Mucosa of rectum (tissue), 2 donors: Measurements from ENCODE around the gene VARS2.
A peak's percentile ranks its signal among the peaks of the same experiment; 100 is the strongest.
"Not testable (repeated sequence)": the region's sequence is repeated elsewhere in the genome, so short reads cannot be mapped to it uniquely, and the experiment has no call there.

Experiments used
- H3K27ac ChIP-seq, 2 donors: one replicate each; pipeline ENCODE4 v1.7.0; 2013; ENCODE audit warnings: inconsistent platforms in 2 of 2, low read depth in 2 of 2, low read length in 2 of 2
- H3K27me3 ChIP-seq, 2 donors: one replicate each; pipeline ENCODE4 v1.7.0; 2013; ENCODE audit warnings: low read length in 2 of 2; ENCODE audit not compliant: control insufficient read depth in 2 of 2, insufficient read depth in 2 of 2
- H3K36me3 ChIP-seq, 2 donors: one replicate each; pipeline ENCODE4 v1.7.0; 2013; ENCODE audit warnings: low read length in 2 of 2; ENCODE audit not compliant: control insufficient read depth in 2 of 2, insufficient read depth in 2 of 2
- H3K4me1 ChIP-seq, 2 donors: one replicate each; pipeline ENCODE4 v1.7.0; 2013; ENCODE audit warnings: low read length in 2 of 2, mild to moderate bottlenecking in 1 of 2; ENCODE audit not compliant: control insufficient read depth in 2 of 2, insufficient read depth in 2 of 2
- H3K4me3 ChIP-seq, 2 donors: one replicate each; pipeline ENCODE4 v1.7.0; 2013; ENCODE audit warnings: low read length in 2 of 2
- H3K9ac ChIP-seq, 2 donors: one replicate each; pipeline ENCODE4 v1.7.0; 2013; ENCODE audit warnings: low read length in 2 of 2, low read depth in 1 of 2, mild to moderate bottlenecking in 1 of 2
- H3K9me3 ChIP-seq, 2 donors: one replicate each; pipeline ENCODE4 v1.7.0; 2013; ENCODE audit warnings: low read length in 2 of 2; ENCODE audit not compliant: control insufficient read depth in 2 of 2
- donor health status: healthy.
- donor health status: Normal muscosa, but diverticular disease.

VARS2 gene

DNA sequence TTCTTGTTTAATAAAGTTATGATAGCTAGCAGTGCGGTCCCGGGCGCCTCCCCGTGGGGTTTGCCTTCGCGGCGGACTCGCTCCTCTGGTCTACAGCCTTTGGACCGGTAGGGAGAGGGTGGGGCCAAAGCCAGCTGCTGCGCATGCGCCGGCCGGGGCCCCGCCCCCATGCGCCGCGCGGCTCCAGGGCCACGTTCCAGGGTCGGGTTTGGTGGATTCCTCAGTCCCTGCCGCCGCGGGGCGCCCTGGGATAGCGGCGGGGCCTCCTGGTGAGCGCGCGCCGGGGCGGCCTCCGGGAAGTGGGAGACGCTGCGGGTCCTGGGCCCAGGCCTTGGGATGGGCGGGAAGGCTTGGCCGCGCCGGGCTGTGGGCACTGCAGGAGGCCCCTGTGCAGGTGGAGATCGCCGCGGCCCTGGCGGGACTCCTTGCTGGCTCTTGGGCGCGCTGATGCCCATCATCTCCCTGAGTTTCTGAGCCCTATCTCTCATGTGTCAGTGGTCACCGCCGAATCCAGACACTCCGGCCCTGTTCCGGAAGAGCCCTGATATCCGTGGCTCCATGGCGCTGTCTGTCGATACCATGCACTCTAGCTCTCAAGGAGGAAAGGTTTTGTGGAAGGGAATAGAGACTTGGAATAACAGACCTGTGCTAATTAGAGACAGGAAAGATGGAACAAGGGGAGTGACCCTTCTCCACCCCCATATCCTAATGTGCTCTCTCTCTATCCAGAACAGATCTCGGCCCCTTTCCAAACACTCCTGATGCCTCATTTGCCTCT is at the start of gene VARS2:
Gene VARS2, plus strand, starts transcription at position 163 of the 778 bp plus-strand sequence. Its CDS starts 599 bp downstream, at position 762.
- Histone ChIP-seq H3K27me3 (no peaks in the 10 kb centered on the region), H3K9ac (peak within 1 kb of the TSS; percentile 85 to 93), H3K4me1 (peaks cover 18 to 22% of the 10 kb centered on the region in 2 donors), H3K9me3 (no peaks in the 10 kb centered on the region), H3K4me3 (peak within 1 kb of the TSS; percentile 91), H3K36me3 (peaks cover 14 to 32% of the 10 kb centered on the region in 2 donors), H3K27ac (peak within 1 kb of the TSS; percentile 89 to 90)

DNA sequence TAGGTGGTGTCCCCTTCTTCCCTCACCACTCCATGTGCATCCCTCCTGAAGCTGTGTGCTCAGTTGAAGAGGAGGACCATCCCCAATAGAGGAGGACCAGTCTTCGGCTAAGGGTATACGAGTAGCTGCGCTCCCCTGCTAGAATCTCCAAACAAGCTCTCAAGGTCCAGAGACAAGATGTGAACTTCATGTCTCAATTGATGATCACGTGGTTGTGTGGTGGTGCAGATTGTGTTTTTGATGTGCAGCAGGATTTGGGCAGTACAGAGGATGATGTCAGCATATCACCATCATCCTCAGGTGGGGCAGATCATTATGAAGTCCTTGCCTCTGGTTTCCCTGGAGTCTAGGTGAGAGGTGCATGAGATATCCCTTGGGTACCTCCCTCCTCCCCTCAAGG is 49.7 kb upstream of the VARS2 start:
- Histone ChIP-seq H3K4me3 (no peak overlapping the region), H3K27ac (no peak overlapping the region), H3K27me3 (no peaks in the 10 kb centered on the region), H3K9ac (no peak overlapping the region), H3K36me3 (no peaks in the 10 kb centered on the region), H3K9me3 (no peaks in the 10 kb centered on the region), H3K4me1 (no peaks in the 10 kb centered on the region)

- not testable (repeated sequence) for H3K9ac ChIP-seq, H3K4me3 ChIP-seq, H3K36me3 ChIP-seq, H3K27me3 ChIP-seq, H3K27ac ChIP-seq, H3K4me1 ChIP-seq, H3K9me3 ChIP-seq
Observed at GRCh38 chr6:30869241-30869749, 44.7 kb upstream of the VARS2 start.

DNA sequence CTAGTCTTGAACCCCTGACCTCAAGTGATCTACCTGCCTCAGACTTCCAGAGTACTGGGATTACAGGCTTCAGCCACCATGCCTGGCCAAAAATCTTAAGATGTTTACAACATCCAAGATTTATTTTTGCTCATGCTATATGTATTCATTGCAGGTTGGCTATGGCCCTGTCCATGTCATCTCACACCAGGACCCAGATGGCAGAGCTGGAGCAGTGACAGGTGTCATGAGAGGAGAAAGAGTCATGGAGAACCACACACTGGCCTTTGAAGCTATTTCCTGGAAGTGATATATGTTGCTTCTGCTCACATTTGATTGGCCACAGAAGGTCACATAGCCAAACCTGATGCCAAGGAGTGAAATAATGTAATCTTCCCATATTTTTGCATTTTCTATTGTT is 43.5 kb upstream of the VARS2 start:
- H3K27ac ChIP-seq, result no peak overlapping the region
- H3K9me3 ChIP-seq, result no peaks in the 10 kb centered on the region
- no peaks in the 10 kb centered on the region for H3K36me3 ChIP-seq
- no peaks in the 10 kb centered on the region for H3K27me3 ChIP-seq
- no peak overlapping the region for H3K4me3 ChIP-seq
- no peaks in the 10 kb centered on the region for H3K4me1 ChIP-seq
- no peak overlapping the region for H3K9ac ChIP-seq

- Histone ChIP-seq H3K9ac (no peak overlapping the region), H3K27me3 (no peaks in the 10 kb centered on the region), H3K36me3 (no peaks in the 10 kb centered on the region), H3K27ac (no peak overlapping the region), H3K4me1 (no peaks in the 10 kb centered on the region), H3K4me3 (no peak overlapping the region), H3K9me3 (no peaks in the 10 kb centered on the region)
Observed at GRCh38 chr6:30871592-30872183, 42.4 kb upstream of the VARS2 start.

DNA sequence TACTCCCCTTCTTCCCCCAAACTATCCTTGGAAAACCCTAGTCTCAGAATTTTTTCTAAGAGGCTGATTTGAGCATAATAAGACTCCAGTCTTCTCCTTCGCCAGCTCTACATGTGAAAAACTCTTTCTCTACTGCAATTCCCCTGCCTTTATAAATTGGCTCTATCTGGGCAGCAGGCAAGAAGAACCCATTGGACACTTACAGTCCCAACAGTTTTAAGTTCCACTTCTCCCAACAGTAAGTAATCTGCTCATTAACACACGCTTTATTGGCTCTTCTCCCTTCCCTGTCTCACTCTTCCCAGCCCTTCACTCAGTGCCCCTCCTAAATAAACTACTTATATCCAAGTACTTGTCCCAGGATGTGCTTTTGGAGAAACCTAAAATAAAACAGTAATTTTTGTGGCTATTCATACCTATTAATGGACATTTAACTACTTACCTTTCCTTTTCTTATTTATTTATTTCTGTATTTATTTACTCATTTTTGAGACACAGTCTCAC is 40.8 kb upstream of the VARS2 start:
- Histone ChIP-seq H3K27me3 (no peaks in the 10 kb centered on the region), H3K4me3 (no peak overlapping the region), H3K9ac (no peak overlapping the region), H3K9me3 (no peaks in the 10 kb centered on the region), H3K27ac (no peak overlapping the region), H3K36me3 (no peaks in the 10 kb centered on the region), H3K4me1 (peaks cover 0 to 10% of the 10 kb centered on the region in 2 donors)

DNA sequence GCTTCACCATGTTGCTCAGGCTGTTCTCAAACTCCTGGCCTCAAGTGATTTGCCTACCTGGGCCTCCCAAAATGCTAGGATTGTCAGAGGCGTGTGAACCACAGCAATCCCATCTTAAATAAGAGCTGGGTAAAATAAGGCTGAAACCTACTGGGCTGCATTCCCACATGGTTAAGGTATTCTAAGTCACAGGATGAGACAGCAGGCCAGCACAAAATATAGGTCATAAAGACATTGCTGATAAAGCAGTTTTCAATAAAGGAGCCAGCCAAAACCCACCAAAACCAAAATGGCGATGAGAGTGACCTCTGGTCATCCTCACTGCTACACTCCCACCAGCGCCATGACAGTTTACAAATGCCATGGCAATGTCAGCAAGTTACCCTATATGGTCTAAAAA is 40.2 kb upstream of the VARS2 start:
- not testable (repeated sequence) for H3K27me3 ChIP-seq, H3K9ac ChIP-seq, H3K9me3 ChIP-seq, H3K27ac ChIP-seq, H3K4me3 ChIP-seq, H3K36me3 ChIP-seq
- H3K4me1 ChIP-seq, result peaks cover 0 to 10% of the 10 kb centered on the region in 2 donors

DNA sequence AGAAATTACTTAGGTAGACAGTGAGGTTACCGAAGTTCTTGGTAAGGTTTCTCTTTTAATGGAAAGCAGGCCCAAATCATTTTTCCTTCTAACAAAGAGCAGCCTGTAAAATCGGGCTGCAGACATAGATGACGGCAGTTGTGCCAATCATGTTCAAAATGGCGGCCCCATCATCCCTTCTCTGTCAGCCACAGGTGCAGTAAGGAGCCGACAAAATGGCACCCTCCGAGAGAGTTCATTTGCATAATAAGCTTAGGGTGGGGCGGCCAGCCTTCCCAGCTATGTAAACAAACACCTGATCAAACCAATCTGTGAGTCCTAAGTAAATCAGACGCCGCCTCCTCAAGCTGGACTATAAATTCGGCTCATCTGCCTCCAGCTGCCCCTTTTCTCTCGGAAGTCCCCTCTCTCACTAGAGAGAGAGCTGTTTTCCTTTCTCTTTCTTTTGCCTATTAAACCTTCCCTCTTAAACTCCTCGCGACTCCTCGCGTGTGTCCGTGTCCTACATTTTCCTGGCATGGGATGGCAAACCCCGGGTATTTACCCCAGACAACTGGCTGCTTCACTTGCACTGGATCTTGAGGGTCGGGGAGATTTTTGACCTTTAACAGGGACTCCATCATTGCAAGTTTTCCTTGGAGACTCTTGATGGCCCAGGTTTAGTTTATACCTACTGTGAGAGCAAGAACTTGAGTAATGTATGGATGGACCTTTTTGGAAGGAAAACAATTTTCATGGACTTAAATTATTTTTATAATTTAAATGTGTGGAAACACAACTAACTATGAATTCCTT is 38.6 kb upstream of the VARS2 start:
- Histone ChIP-seq H3K36me3 (no peaks in the 10 kb centered on the region), H3K27me3 (no peaks in the 10 kb centered on the region), H3K9me3 (no peaks in the 10 kb centered on the region), H3K9ac (no peak overlapping the region), H3K4me3 (no peak overlapping the region), H3K4me1 (peaks cover 0 to 10% of the 10 kb centered on the region in 2 donors), H3K27ac (no peak overlapping the region)

DNA sequence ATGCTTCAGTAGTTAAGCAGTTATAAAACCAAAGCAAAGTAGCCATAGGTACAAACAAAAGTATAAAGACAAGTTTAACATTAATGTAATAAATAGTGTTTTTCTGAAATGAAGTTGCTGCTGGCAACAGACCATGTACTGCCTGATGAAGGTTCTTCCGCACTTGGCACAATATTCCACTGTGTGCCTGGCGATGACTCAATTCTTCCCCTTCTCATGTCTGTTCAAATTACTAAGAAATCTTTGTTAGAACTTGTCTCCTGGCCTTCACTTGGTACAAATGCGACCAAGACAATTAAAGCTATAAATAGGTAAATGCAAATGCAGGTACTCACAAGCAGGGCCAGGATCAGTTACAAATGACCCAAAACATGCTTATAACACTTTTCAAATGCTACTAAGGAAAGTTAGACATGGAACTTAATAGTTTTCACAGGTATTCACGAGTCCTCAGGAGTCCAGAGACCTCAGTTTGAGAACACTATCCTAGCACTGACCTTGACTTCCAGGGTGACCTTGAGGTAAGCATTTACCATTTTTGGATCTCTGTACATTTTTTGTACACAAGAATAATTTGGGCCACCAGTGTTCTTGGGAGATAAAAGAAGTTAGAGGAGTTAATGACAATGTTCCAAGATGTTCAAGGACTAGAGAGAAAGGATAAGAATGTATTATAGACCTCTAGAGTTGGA is 37.9 kb upstream of the VARS2 start:
- no peak overlapping the region for H3K4me3 ChIP-seq
- no peaks in the 10 kb centered on the region for H3K36me3 ChIP-seq
- H3K4me1 ChIP-seq, result peaks cover 0 to 10% of the 10 kb centered on the region in 2 donors
- H3K9me3 ChIP-seq, result no peaks in the 10 kb centered on the region
- no peak overlapping the region for H3K27ac ChIP-seq
- no peaks in the 10 kb centered on the region for H3K27me3 ChIP-seq
- no peak overlapping the region for H3K9ac ChIP-seq
